OCI-LY1 (cell line): ENCODE measurements around the gene UBE2V1.

Experiments
- H2AFZ ChIP-seq: fragments of 200-600 bp; sonication (generic), shearing (Covaris generic); 2 replicates; pipeline ENCODE4 v1.6.0; 2014; ENCODE audit warnings: antibody characterized with exemption, mild to moderate bottlenecking, low read length
- H3F3A ChIP-seq: fragments of 200-600 bp; sonication (generic), shearing (Covaris generic); 2 replicates; pipeline ENCODE4 v1.6.0; 2014; ENCODE audit warnings: mild to moderate bottlenecking, antibody characterized with exemption, low read length, moderate library complexity; ENCODE audit not compliant: insufficient read depth
- H3K27ac ChIP-seq: fragments of 200-600 bp; sonication (generic); 2 replicates; pipeline ENCODE4 v1.5.1; 2014; ENCODE audit warnings: low read length, mixed run types, mild to moderate bottlenecking, low read depth; ENCODE audit not compliant: poor library complexity, severe bottlenecking
- H3K27me3 ChIP-seq: fragments of 200-600 bp; sonication (generic); 2 replicates; pipeline ENCODE4 v1.6.0; 2014; ENCODE audit warnings: antibody characterized with exemption, mild to moderate bottlenecking, low read length, moderate library complexity; ENCODE audit not compliant: insufficient read depth
- H3K36me3 ChIP-seq: fragments of 200-600 bp; sonication (generic); 2 replicates; pipeline ENCODE4 v1.6.1; 2014; ENCODE audit warnings: mild to moderate bottlenecking, antibody characterized with exemption, low read length, moderate library complexity, mixed read lengths; ENCODE audit not compliant: insufficient read depth
- H3K4me1 ChIP-seq: fragments of 200-600 bp; sonication (generic); 2 replicates; pipeline ENCODE4 v1.5.1; 2014; ENCODE audit warnings: mild to moderate bottlenecking, low read length, moderate library complexity; ENCODE audit not compliant: insufficient read depth, severe bottlenecking
- H3K4me2 ChIP-seq: fragments of 200-600 bp; sonication (generic), shearing (Covaris generic); 2 replicates; pipeline ENCODE4 v1.6.1; 2014; ENCODE audit warnings: low read length
- H3K4me3 ChIP-seq: fragments of 200-600 bp; sonication (generic); 2 replicates; pipeline ENCODE4 v1.5.1; 2014; ENCODE audit warnings: low read length, low read depth, mild to moderate bottlenecking, mixed read lengths; ENCODE audit not compliant: poor library complexity, severe bottlenecking
- H3K79me2 ChIP-seq: fragments of 200-600 bp; shearing (Covaris generic); 2 replicates; pipeline ENCODE4 v1.6.1; 2016; ENCODE audit warnings: mixed run types, low read length, mixed read lengths; ENCODE audit not compliant: insufficient read depth
- H3K9ac ChIP-seq: fragments of 200-600 bp; sonication (generic), shearing (Covaris generic); 2 replicates; pipeline ENCODE4 v1.6.1; 2014; ENCODE audit warnings: mild to moderate bottlenecking, low read length, mixed read lengths
- H3K9me2 ChIP-seq: fragments of 200-600 bp; sonication (generic), shearing (Covaris generic); 2 replicates; pipeline ENCODE4 v1.6.1; 2014; ENCODE audit warnings: low read depth, mild to moderate bottlenecking, low read length, mixed read lengths
- H3K9me3 ChIP-seq: fragments of 200-600 bp; shearing (Covaris generic); 2 replicates; pipeline ENCODE4 v1.6.1; 2014; ENCODE audit warnings: low read length, mixed read lengths
- H4K20me1 ChIP-seq: fragments of 200-600 bp; sonication (generic), shearing (Covaris generic); 2 replicates; pipeline ENCODE4 v1.6.0; 2016; ENCODE audit warnings: mild to moderate bottlenecking, low read length; ENCODE audit not compliant: insufficient read depth
- CTCF ChIP-seq: fragments of 200-600 bp; sonication (generic), shearing (Covaris generic); IDR thresholded peaks from 2 replicates; pipeline ENCODE4 v1.5.1; 2017; ENCODE audit warnings: mild to moderate bottlenecking, antibody characterized with exemption, low read length, moderate library complexity, mixed read lengths
- EZH2 ChIP-seq: fragments of 200-600 bp; sonication (generic), shearing (Covaris generic); IDR thresholded peaks from 2 replicates; pipeline ENCODE4 v1.8.0; 2017; ENCODE audit warnings: borderline replicate concordance, mixed run types, mild to moderate bottlenecking, antibody characterized with exemption, low read length, moderate library complexity, mixed read lengths

The UBE2V1 gene

DNA sequence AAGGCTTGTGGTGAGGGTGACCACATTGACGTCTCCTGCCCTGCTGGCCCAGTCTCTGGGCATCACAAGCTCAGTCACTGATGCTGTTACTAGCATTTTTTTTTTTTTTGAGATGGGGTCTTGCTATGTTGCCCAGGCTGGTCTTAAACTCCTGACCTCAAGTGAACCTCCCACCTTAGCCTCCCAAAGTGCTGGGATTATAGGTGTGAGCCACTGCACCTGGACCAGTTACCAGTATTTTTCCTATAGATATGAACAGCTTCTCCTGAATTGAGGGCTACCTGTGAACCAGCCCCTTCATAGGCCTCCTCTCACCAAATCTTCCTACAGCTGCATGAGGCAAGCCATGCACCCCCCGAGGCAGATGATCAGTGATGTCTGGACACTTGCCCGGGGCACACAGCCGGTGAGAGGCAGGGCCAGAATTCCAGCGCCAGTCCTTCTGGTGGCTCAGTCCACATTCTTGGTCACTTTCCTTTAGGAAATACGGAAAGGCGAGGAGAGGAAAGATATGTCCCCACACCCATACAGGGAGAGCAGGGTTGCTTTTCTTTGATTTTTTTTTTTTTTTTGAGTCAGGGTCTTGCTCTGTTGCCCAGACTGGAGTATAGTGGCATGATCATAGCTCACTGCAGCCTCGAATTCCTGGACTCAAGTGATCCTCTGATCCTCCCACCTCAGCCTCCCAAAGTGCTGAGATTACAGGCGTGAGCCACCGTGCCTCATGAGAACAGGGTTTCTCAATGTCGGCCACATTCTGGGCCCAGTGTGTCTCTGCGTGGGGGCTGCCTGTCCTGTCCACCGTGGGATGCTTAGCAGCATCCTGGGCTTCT, 50.7 kb downstream of the UBE2V1 start:
- no peaks in the 10 kb centered on the region for H3F3A ChIP-seq
- no peak overlapping the region for H3K4me2 ChIP-seq
- H2AFZ ChIP-seq: no peak overlapping the region
- H3K36me3 ChIP-seq: no peaks in the 10 kb centered on the region
- no peak overlapping the region for H3K4me3 ChIP-seq
- H3K9me2 ChIP-seq: no peaks in the 10 kb centered on the region
- H3K79me2 ChIP-seq: no peaks in the 10 kb centered on the region
- no peaks in the 10 kb centered on the region for H3K9me3 ChIP-seq
- H3K27me3 ChIP-seq: no peaks in the 10 kb centered on the region
- TF ChIP-seq CTCF: no peak
- TF ChIP-seq EZH2: no peak
- no peak overlapping the region for H3K9ac ChIP-seq
- no peak overlapping the region for H3K27ac ChIP-seq
- H4K20me1 ChIP-seq: no peaks in the 10 kb centered on the region
- H3K4me1 ChIP-seq: no peaks in the 10 kb centered on the region

DNA sequence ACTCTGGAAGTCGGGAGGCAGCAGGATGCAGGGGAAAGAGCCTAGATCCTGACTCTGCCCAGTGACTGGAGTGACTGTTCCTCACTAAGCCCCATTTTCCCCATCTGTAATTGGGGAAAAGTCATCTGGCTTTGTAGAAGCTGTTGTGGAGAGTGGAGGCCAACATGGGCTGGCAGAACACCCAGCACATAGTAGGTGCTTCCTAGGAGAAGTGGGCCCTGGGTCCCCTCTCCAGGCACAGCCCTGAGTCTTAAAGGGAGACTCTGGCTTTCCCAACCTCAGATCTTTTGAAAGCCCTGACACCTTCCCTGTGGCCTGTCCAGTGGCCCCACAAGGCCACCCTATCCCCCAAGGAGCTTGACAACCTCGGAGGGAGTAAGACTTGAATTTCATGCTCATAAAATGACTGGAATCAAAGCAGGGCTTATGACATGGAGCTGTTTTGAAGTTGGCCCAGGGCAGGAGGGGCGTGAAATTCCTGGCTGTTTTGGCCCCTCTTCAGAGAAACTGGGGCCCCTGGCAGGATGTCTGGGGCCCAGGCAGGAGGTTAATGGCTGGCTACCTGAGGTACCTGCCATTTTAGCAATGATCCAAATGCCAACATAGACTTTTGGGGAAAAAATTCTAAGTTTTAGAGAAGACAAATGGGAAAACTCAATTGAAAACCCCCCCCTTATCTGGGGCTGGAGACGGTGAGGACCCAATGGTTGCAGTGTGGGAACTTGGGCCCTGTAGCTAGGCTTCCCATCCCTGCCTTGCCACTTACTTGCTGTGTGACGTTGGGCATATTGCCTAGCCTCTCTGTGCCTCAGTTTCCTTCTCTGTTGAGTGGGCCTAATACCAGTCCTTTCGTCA, 51.6 kb downstream of the UBE2V1 start:
- H3K36me3 ChIP-seq: no peaks in the 10 kb centered on the region
- no peaks in the 10 kb centered on the region for H3F3A ChIP-seq
- no peak for TF ChIP-seq EZH2
- no peak for TF ChIP-seq CTCF
- no peaks in the 10 kb centered on the region for H4K20me1 ChIP-seq
- H3K9ac ChIP-seq: no peak overlapping the region
- no peak overlapping the region for H2AFZ ChIP-seq
- H3K9me3 ChIP-seq: no peaks in the 10 kb centered on the region
- H3K4me2 ChIP-seq: no peak overlapping the region
- no peaks in the 10 kb centered on the region for H3K27me3 ChIP-seq
- H3K4me3 ChIP-seq: no peak overlapping the region
- H3K4me1 ChIP-seq: no peaks in the 10 kb centered on the region
- no peak overlapping the region for H3K27ac ChIP-seq
- no peaks in the 10 kb centered on the region for H3K79me2 ChIP-seq
- H3K9me2 ChIP-seq: no peaks in the 10 kb centered on the region

GRCh38 chr20:50058662-50059402, 54.1 kb downstream of the UBE2V1 start:
- no peak overlapping the region for H3K9ac ChIP-seq
- H3K27ac ChIP-seq: no peak overlapping the region
- no peaks in the 10 kb centered on the region for H3K36me3 ChIP-seq
- H4K20me1 ChIP-seq: no peaks in the 10 kb centered on the region
- H3K27me3 ChIP-seq: no peaks in the 10 kb centered on the region
- H3K79me2 ChIP-seq: no peaks in the 10 kb centered on the region
- H3F3A ChIP-seq: no peaks in the 10 kb centered on the region
- no peaks in the 10 kb centered on the region for H3K9me3 ChIP-seq
- H3K4me1 ChIP-seq: no peaks in the 10 kb centered on the region
- H3K4me3 ChIP-seq: no peak overlapping the region
- no peak overlapping the region for H2AFZ ChIP-seq
- no peaks in the 10 kb centered on the region for H3K9me2 ChIP-seq
- TF ChIP-seq CTCF (no peak), EZH2 (no peak)
- H3K4me2 ChIP-seq: no peak overlapping the region
